Adipose tissue (tissue), 3 donors: ENCODE data around the gene PPP2R1A. TPM values are rescaled to one million over a fixed set of nuclear protein-coding genes. Genes with fewer than 3 reads are reported as not detected.
"Not testable (repeated sequence)": the region's sequence is repeated elsewhere in the genome, so short reads cannot be mapped to it uniquely, and the experiment has no call there.

Experiments
- H3K27ac ChIP-seq: one replicate; pipeline ENCODE4 v1.5.1; 2013; ENCODE audit warnings: low read depth, low read length
- WGBS, 3 donors: extraction: QIAGEN DNeasy Blood & Tissue Kit; methylation state at CpG; one replicate each; pipeline ENCODE4 v1.1.7; 2013; 5-methylcytosine and 5-hydroxymethylcytosine counted together
- polyA plus RNA-seq, 3 donors: library from polyadenylated mRNA; stranded (reverse); fragments of 200-250 nt; gene quantifications; one replicate each; pipeline ENCODE4 v1.2.3, GENCODE V29; 2013
- donor health status: healthy with polysubstance abuse.
- donor health status: Bipolar disorder and iron deficiency.
- donor health status: healthy.

Gene PPP2R1A
- polyA plus RNA-seq, 3 donors = 58.2 to 106 (median 88.5) TPM

DNA sequence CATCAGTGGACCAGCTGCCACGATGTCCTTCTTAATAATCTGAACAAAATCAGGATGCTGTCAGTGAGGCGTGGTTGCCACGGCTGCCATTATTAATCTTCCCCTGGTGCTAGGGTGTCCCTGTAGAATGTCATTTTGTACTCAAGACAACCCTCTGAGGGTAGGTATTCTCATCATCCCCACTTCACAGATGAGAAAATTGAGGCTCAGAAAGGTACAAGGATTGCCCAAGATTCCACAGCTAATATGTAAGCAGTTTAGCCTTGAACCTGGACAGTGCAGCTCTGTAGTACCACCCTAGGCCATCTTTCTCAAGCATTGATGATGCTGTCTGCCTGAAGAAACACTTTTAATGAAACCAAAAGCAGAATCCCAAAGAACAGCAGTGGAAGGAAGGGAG is 8.1 kb downstream of the PPP2R1A start:
- WGBS, 3 donors = 88 to 93% (median 91%) methylated on average over 3 of the region's 3 CpGs
- no peak overlapping the region for H3K27ac ChIP-seq

DNA sequence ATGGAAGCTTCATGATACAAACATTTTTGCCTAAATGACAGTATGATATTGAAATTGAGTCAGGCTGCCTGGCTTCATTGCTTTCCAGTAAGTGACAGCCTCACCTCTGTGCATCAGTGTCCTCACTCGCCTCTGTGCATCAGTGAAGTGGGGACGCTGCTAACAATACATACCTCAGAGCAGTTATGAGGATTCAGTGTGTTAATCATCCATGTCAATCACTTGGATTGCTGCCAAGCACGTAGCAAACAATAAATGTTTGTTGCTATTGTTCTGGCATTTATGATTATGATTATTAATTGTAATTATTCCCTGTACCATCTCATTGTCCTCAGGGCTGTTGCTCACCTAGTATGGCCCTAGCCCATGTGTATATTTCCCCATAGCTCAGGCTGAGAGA is 8.8 kb downstream of the PPP2R1A start:
- no peak overlapping the region for H3K27ac ChIP-seq
- 55 to 69% (median 61%) methylated on average over 3 of the region's 3 CpGs for WGBS, 3 donors

DNA sequence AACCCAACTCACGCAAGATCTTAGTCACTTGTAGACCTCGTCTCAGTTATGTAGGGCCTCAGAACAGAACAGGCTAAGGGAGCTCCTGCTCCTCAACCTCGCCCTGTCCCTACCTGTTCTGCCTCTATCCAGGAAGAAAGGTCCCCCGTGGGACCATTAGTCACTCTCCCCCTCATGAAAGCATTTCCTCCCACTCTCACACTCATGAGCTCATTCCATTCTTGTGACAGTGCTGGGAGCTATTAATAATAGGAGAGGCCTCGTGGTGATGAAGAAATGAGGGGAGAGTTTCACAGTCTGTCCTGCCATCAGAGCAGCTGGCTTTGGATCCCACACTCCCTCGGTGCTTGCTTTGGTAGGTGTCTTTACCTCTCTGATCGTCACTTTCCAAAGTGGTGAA is 10.2 kb downstream of the PPP2R1A start:
- WGBS, 3 donors = 49 to 62% (median 55%) methylated on average over 7 of the region's 7 CpGs
- no peak overlapping the region for H3K27ac ChIP-seq

DNA sequence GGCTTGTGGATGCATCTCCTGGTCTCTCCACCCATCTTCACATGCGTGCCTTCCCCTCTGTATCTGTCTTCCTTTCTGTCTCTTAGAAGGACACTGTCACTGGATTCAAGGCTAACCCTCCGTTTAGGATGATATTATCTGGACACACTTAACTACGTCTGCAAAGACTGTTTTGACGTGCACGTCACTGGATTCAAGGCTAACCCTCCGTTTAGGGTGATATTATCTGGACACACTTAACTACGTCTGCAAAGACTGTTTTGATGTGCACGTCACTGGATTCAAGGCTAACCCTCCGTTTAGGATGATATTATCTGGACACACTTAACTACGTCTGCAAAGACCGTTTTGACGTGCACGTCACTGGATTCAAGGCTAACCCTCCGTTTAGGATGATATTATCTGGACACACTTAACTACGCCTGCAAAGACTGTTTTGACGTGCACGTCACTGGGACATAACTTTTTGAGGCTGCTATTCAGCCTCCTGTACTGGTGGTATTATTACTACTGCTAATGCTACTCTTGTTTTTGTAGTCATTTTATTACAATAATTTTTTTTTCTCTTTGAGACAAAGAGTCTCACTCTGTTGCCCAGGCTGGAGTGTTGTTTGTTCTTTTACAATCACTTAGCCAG is 11.0 kb downstream of the PPP2R1A start:
- not testable (repeated sequence) for H3K27ac ChIP-seq
- 58 to 86% (median 85%) methylated on average over 17 of the region's 17 CpGs for WGBS, 3 donors

DNA sequence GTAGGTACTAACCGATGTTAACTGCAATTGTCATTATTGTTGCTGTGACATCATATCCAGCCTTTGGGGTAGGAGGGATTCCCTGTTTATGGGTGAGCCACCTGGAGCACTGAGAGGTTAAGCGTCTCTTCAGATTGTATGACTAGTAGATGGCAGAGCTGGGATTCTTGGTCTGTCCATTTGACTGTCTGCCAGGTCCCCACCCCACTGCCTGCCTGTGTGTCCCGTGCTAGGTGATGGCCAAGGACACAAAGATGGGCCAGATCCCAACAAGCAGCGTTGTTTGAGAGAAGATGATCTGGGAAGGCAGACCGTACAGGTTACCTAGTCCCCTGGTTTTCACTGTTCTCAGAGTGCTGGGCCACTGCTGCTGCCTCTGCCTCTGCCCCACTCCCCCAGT is 16.6 kb downstream of the PPP2R1A start:
- H3K27ac ChIP-seq = no peak overlapping the region
- WGBS, 3 donors = 75 to 89% (median 87%) methylated on average over 5 of the region's 5 CpGs

DNA sequence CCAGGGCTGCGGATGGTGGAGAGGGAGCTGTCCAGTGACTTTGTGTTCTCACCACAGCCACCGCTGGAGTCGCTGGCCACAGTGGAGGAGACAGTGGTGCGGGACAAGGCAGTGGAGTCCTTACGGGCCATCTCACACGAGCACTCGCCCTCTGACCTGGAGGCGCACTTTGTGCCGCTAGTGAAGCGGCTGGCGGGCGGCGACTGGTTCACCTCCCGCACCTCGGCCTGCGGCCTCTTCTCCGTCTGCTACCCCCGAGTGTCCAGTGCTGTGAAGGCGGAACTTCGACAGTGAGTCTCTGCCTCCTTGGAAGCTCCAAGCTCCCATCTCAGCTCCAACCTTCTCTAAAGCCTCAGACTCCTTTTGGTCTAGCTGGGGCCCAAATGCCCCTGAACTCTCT is 21.4 kb downstream of the PPP2R1A start:
- no peak overlapping the region for H3K27ac ChIP-seq
- WGBS, 3 donors = 94 to 96% (median 95%) methylated on average over 20 of the region's 20 CpGs

DNA sequence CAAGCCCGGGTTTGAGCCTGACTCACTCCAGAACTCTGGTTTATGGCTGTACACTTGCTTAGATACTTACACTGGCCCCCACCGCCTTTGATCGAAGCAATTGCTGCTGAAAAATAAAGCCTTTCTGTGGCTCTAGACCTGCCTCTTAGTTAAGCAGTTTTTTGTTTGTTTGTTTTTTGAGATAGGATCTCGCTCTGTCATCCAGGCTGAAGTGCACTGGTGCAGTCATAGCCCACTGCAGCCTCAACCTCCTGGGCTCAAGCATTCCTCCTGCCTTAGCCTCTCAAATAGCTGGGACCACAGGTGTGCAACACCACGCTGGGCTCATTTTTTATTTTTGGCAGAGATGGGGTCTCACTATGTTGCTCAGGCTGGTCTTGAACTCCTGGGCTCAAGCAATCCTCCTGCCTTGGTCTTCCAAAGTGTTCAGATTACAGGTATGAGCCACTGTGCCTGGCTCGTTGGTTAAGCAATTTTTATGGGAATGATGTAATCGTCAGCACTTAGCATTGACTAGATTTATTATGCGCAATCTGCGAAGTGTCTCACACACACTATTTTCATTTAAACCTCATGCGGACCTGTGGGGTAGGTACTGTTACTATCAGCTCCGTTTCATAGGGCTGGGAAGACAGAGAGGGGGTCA is 22.2 kb downstream of the PPP2R1A start:
- H3K27ac ChIP-seq = no peak overlapping the region
- WGBS, 3 donors = 86 to 90% (median 89%) methylated on average over 11 of the region's 11 CpGs

DNA sequence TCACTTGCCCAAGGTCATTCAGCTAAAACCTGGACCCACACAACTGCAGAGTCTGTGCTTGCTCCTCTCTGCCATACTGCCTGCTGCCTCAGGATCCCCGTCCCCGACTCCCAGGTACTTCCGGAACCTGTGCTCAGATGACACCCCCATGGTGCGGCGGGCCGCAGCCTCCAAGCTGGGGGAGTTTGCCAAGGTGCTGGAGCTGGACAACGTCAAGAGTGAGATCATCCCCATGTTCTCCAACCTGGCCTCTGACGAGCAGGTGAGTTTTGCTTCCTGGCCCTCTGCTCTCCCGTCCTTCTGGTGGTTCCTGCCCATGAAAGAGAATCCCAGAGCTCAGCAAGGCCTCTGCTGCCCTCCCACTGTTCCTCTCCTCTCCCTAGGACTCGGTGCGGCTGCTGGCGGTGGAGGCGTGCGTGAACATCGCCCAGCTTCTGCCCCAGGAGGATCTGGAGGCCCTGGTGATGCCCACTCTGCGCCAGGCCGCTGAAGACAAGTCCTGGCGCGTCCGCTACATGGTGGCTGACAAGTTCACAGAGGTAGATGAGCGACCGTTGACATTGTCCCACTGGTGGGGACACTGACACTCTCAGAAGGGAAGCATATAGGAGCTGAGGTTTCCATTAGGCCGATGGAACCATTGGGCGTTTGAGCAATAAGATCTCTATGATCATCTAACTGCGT is 22.9 kb downstream of the PPP2R1A start:
- H3K27ac ChIP-seq = no peak overlapping the region
- WGBS, 3 donors = 96 to 97% (median 97%) methylated on average over 25 of the region's 25 CpGs

DNA sequence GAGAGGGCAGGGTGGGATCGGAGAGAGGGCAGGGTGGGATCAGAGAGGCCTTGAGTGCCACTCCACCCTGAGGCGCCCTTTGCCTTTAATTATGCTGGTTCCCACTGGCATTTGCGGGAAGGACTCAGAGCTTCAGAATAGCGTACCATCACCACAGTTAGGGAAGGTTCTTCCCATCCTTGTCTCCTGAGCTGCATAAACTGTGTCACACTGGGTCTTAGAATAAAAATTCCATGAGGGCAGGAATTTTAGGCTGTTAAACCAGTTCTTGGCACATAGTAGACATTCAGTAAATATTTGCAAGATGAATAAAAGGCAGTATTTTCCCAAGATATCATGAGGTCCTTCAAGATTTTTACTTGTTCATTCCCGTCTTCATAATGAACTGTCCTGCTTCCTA is 24.4 kb downstream of the PPP2R1A start:
- H3K27ac ChIP-seq = no peak overlapping the region
- WGBS, 3 donors = 91 to 93% (median 92%) methylated on average over 5 of the region's 5 CpGs

DNA sequence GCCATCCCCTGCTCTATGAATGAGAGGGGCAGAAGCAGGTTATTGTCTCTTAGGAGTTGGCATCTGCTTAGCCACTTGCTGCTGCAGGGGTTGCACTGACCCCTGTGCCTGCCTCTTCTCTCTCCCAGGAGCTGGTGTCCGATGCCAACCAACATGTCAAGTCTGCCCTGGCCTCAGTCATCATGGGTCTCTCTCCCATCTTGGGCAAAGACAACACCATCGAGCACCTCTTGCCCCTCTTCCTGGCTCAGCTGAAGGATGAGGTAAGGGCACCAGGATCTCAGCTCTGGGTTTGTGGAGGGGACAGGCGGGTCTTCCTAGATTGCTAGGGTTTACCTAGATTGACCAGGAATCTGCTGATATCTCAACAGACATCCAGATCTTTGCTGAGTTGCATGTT is 26.5 kb downstream of the PPP2R1A start:
- WGBS, 3 donors = 93 to 99% (median 98%) methylated on average over 3 of the region's 3 CpGs
- no peak overlapping the region for H3K27ac ChIP-seq

DNA sequence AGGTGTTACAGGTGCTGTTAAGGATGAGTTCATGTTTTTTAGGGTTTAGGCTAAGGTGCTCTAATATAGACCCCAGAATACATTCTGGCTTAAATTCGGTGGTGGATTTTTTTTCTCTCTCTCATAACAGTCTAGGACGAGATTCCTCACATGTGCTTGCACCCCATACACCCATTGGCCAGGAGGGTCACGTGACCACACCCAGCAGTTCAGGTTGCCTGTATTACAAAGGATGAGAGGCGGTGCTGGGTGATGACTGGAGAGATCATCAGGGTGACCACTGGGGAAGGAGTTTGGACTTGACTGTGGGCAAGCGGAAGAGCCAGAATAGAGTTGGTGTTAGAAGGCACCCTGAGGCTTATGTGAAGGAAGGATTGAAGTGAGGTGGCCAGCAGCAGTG is 27.7 kb downstream of the PPP2R1A start:
- WGBS, 3 donors = 86 to 90% (median 90%) methylated on average over 5 of the region's 5 CpGs
- H3K27ac ChIP-seq = no peak overlapping the region

DNA sequence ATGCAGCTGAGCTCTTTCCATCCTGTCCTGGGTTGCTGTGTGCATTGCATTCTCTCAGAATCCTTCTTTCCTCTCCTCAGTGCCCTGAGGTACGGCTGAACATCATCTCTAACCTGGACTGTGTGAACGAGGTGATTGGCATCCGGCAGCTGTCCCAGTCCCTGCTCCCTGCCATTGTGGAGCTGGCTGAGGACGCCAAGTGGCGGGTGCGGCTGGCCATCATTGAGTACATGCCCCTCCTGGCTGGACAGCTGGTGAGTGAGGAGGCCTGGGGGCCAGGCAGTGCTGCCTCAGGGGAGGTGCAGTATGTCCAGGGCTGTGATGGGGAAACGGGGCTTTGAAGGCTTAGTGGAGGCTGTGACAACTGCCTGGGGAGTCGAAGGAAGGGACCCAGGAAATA is 29.8 kb downstream of the PPP2R1A start:
- no peak overlapping the region for H3K27ac ChIP-seq
- 93 to 94% (median 94%) methylated on average over 8 of the region's 8 CpGs for WGBS, 3 donors

DNA sequence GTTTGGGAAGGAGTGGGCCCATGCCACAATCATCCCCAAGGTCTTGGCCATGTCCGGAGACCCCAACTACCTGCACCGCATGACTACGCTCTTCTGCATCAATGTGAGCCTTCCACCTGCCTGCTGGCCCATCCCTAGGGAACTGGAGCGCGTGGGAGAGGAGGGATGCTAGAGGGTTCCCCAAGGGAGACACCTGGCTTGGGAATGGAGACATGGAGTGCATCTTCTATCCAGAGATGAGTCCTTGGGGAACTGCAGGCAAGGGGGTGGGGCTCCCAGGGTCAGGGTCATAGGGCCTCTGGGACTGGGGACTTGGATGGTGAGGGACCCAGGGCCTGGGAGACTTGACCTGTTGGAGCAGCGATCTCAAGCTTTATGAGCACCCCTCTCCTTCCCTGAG is 31.2 kb downstream of the PPP2R1A start:
- WGBS, 3 donors = 93 to 99% (median 98%) methylated on average over 6 of the region's 6 CpGs
- H3K27ac ChIP-seq = no peak overlapping the region

DNA sequence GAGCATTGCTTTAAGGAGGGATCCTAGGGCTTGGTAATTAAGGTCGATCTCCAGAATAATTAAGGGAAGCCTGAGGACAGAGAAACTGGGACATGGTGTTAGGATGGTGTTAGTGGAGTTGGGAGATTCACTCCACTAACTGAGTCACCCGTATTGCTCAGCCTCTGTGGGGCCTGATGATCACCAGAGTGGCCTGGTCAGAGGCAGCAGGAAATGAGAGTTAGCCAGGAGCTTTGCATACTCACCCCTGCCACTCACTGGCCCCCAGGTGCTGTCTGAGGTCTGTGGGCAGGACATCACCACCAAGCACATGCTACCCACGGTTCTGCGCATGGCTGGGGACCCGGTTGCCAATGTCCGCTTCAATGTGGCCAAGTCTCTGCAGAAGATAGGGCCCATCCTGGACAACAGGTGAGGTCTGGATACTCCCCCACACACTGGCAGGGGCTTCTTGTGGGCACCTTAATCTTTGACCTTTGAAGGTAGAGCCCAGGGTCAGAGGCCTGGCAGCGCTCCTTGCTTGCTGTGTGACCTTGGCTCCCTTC is 32.1 kb downstream of the PPP2R1A start:
- WGBS, 3 donors = 89 to 94% (median 92%) methylated on average over 7 of the region's 7 CpGs
- no peak overlapping the region for H3K27ac ChIP-seq

DNA sequence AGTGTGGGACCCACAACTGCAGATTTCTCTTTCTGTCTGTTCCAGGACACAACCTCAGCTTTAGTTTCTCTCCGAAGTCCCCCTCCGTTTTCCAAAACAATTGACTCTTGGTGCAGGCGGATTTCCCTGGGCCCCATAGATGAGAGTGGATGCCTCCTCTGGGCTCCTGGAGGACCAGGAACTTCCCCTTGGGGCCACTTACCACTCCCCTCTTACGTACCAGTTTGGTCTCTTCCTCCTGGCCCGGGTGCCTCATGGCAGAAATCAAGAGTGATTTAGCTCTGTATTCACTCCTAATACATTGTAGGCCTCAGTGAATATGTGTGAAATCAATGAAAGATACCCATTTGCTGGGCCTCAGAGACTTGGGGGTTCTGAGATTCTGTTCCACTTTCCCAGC is 34.4 kb downstream of the PPP2R1A start:
- H3K27ac ChIP-seq = no peak overlapping the region
- WGBS, 3 donors = 91 to 96% (median 94%) methylated on average over 5 of the region's 5 CpGs

DNA sequence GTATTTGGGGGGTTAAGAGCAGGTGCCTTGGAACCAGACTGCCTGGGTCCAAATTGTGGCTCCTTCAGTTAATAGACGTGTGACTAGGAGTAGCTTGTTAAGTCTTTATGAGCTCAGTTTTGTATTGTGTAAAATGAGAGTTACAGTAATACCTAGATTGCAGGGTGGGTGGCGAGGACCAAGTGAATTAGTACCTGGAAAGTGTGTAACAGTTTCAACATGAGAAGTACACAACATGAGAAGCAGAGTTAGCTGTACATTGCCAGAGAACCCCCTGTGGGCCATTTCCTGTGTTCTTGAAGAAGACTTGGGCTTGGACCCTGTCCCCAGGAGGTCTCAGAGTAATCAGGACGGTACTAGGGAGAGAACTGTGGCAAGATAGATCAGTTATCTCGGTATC is 36.8 kb downstream of the PPP2R1A start:
- H3K27ac ChIP-seq = no peak overlapping the region
- 79 to 92% (median 89%) methylated on average over 4 of the region's 4 CpGs for WGBS, 3 donors

DNA sequence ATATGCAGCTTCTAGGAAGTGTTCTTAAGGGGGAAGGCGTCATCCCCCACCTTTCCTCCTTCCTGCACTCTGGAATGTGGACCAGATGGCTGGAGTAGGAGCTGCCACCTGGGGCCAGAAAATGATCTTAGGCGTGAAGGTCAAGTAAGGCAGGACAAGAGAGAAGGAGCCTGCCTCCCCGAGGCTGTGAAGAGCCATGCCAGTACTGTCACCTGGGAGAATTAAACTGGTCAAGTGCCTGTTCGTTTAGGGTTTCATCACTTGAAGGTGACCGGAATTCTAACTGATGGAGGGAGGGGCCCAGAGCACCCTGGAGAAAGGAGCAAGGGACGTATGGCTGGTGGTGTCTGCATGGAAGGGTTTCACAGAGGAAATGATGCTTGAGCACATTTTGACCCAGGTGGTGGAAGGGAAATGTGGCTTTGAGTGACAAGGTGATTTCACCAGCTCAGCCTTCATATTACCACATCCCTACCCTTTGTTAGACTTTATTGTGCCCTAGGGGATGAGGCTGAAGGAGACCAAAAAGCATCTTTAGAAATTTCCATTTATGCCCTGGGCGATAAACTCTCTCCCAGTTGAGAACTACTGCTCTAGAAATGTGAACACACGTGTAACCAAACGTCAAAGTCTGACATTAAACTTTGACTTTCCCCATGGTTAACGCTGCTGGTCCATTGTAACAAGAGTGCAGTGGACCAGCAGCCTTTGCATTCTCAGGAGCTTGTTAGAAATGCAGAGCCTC is 37.5 kb downstream of the PPP2R1A start:
- 79 to 81% (median 80%) methylated on average over 10 of the region's 10 CpGs for WGBS, 3 donors

DNA sequence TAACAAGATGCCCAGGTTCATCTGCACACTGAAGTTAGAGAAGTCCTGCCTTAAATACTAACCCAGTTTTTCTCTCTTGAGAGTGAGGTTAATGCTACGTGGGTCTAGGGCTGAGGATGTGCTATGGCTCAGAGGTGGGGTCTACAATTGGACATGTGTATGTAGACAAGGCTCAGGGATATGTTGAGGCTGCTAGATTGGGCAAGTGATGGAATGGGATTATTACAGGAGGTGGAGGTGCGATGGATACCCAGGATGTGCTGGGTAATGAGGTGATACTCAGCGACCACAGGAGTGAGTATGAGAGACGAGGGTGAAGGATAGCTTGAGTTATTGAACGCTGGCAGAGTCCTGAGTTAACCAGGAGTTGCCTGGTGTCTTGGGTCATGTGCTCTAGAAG is 38.1 kb downstream of the PPP2R1A start:
- 79 to 87% (median 86%) methylated on average over 5 of the region's 5 CpGs for WGBS, 3 donors
- H3K27ac ChIP-seq = no peak overlapping the region

More for the DNA sequence above, 37.5 kb downstream of the PPP2R1A start:
- H3K27ac ChIP-seq = no peak overlapping the region

DNA sequence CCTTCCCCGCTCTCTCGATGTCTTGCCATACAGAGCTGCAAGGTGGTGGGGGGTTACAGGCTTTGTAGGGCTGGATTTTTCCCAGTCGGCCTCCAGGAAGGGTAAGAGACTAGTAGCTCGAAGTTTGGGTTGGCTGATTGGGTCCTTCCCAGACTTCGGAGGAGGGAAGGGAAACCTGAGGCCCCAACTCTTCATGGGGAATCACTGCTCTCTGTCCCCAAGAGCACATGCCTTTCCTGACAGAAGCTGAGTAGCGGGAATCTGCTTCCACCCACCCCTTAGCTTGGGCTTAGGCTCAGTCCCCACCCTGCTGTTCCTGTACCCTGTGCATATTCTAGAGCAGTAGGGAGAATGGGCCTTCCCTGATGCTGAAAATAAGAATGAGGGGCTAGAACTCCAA is 39.7 kb downstream of the PPP2R1A start:
- 94% methylated on average over 6 of the region's 6 CpGs for WGBS, 3 donors
- no peak overlapping the region for H3K27ac ChIP-seq
